IPS-15b (cell line): ENCODE measurements around the gene TREM1.

ENCODE experiments used
- H3K27me3 ChIP-seq: one replicate; pipeline ENCODE4 v1.6.1; 2013; ENCODE audit warnings: low read length; ENCODE audit not compliant: control insufficient read depth, insufficient read depth
- H3K36me3 ChIP-seq: one replicate; pipeline ENCODE4 v1.6.1; 2013; ENCODE audit warnings: low read length; ENCODE audit not compliant: control insufficient read depth, insufficient read depth
- H3K4me1 ChIP-seq: one replicate; pipeline ENCODE4 v1.6.1; 2013; ENCODE audit warnings: mild to moderate bottlenecking, low read length; ENCODE audit not compliant: control insufficient read depth, insufficient read depth
- H3K4me3 ChIP-seq: one replicate; pipeline ENCODE4 v1.5.1; 2013; ENCODE audit warnings: low read depth, low read length
- H3K9ac ChIP-seq: one replicate; pipeline ENCODE4 v1.6.1; 2013; ENCODE audit warnings: low read depth, mild to moderate bottlenecking, low read length
- H3K9me3 ChIP-seq: one replicate; pipeline ENCODE4 v1.6.1; 2013; ENCODE audit warnings: mild to moderate bottlenecking, low read length; ENCODE audit not compliant: control insufficient read depth, insufficient read depth

The TREM1 gene

GRCh38 chr6:41288754-41289129 is 2.3 kb upstream of the TREM1 start:
- Histone ChIP-seq H3K27me3 (peaks cover 57% of the 10 kb centered on the region), H3K36me3 (no peaks in the 10 kb centered on the region), H3K9me3 (no peaks in the 10 kb centered on the region), H3K4me3 (no peak overlapping the region), H3K9ac (no peak overlapping the region), H3K4me1 (peaks cover 5% of the 10 kb centered on the region)

- Histone ChIP-seq H3K27me3 (peaks cover 52% of the 10 kb centered on the region), H3K4me3 (no peak overlapping the region), H3K9ac (no peak overlapping the region), H3K36me3 (no peaks in the 10 kb centered on the region), H3K9me3 (no peaks in the 10 kb centered on the region), H3K4me1 (peaks cover 5% of the 10 kb centered on the region)
Observed at GRCh38 chr6:41288030-41288753, 1.7 kb upstream of the TREM1 start.

- Histone ChIP-seq H3K27me3 (peaks cover 24% of the 10 kb centered on the region), H3K36me3 (no peaks in the 10 kb centered on the region), H3K4me1 (peaks cover 3% of the 10 kb centered on the region), H3K4me3 (no peak overlapping the region), H3K9me3 (no peaks in the 10 kb centered on the region), H3K9ac (no peak overlapping the region)
Observed at GRCh38 chr6:41284726-41285125, 1.8 kb downstream of the TREM1 start.

DNA sequence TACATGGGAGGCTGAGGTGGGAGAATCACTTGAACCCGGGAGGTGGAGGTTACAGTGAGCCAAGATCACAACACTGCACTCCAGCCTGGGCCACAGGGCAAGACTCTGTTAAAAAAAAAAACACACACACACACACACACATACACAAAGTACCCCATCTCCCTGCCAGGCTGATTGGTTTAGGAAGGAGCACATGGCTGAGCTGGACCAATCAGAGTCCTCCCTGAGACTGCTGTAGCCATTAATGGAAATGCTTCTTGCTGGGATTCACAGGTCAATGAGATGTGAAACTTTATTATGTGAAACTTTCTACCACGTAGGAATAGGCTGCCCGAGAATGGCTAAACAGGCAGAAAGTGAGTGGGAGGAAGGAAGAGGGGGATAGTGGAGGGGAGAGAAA is 2.9 kb downstream of the TREM1 start:
- H3K4me3 ChIP-seq: no peak overlapping the region
- H3K9ac ChIP-seq: no peak overlapping the region
- peaks cover 20% of the 10 kb centered on the region for H3K27me3 ChIP-seq

GRCh38 chr6:41280381-41281057 is 6.0 kb downstream of the TREM1 start:
- H3K4me3 ChIP-seq: no peak overlapping the region
- no peak overlapping the region for H3K9ac ChIP-seq
- peaks cover 3% of the 10 kb centered on the region for H3K4me1 ChIP-seq
- no peaks in the 10 kb centered on the region for H3K36me3 ChIP-seq
- H3K9me3 ChIP-seq: no peaks in the 10 kb centered on the region
- peaks cover 7% of the 10 kb centered on the region for H3K27me3 ChIP-seq

More for the DNA sequence above, 2.9 kb downstream of the TREM1 start:
- H3K4me1 ChIP-seq: peaks cover 1% of the 10 kb centered on the region
- H3K9me3 ChIP-seq: no peaks in the 10 kb centered on the region
- H3K36me3 ChIP-seq: no peaks in the 10 kb centered on the region

GRCh38 chr6:41278699-41279405 is 7.6 kb downstream of the TREM1 start:
- Histone ChIP-seq H3K27me3 (peaks cover 4% of the 10 kb centered on the region), H3K4me1 (peaks cover 3% of the 10 kb centered on the region), H3K36me3 (no peaks in the 10 kb centered on the region), H3K9ac (no peak overlapping the region), H3K9me3 (no peaks in the 10 kb centered on the region), H3K4me3 (no peak overlapping the region)

DNA sequence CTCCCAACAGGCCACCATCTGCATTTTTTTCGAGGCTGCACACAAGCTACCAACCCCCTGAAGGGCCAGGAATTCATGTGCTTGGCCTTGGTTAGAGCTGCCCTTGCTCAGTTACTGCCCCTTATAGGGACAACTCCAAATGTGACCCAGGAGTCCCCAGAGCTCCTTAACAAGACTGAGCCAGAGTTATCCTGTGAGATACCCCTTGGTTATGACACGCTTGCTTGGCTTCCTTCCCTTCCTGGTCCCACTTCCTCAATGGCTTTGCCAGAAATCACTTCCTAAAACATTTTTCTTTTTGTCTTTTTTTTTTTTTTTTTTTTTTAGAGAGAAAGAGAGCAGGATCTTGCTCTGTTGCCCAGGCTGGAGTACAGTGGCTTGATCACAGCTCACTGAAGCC is 8.9 kb downstream of the TREM1 start:
- H3K4me1 ChIP-seq: peaks cover 3% of the 10 kb centered on the region
- no peaks in the 10 kb centered on the region for H3K9me3 ChIP-seq
- H3K27me3 ChIP-seq: peaks cover 3% of the 10 kb centered on the region
- H3K4me3 ChIP-seq: no peak overlapping the region
- H3K9ac ChIP-seq: no peak overlapping the region
- H3K36me3 ChIP-seq: no peaks in the 10 kb centered on the region

DNA sequence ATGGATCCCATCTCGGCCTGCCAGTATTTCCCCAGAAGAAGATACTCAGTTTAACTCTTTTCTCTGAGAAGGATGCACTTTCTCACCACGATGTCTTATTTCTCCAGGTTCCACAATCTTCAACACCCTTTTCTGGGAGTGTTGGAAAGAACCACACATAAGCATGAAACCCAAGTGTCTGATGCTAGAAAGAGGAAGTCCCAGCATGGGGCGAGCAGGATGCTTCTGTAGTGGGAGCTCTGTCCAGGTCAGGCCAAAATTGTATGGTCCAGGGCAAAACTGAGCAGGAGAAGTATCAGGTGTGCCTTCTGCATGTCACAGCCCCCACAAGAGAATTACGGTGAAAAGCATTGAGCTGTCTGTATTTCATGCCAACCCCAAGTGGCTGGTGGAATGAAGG is 11.0 kb downstream of the TREM1 start:
- no peak overlapping the region for H3K9ac ChIP-seq
- H3K27me3 ChIP-seq: peaks cover 3% of the 10 kb centered on the region
- H3K36me3 ChIP-seq: no peaks in the 10 kb centered on the region
- no peaks in the 10 kb centered on the region for H3K9me3 ChIP-seq
- H3K4me3 ChIP-seq: no peak overlapping the region
- peaks cover 3% of the 10 kb centered on the region for H3K4me1 ChIP-seq

DNA sequence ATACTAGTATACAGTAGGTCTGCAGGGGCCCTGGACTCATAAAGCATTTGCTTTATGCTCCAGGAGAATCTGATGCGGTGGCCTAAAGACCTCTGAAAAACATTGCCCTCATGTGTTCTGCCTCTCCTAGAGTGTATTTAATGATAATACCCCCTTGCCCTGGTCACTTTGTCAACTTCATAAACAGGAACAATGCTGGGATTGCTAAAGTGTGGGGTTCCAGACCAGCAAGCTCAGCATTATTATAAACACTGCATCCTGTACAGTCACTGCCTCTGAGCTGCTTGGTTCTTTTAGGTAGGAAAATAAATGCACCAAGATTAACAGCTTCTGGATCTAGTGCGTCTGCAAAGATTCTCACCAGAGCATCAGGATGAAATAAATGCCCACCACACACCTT is 12.2 kb downstream of the TREM1 start:
- no peaks in the 10 kb centered on the region for H3K9me3 ChIP-seq
- no peak overlapping the region for H3K9ac ChIP-seq
- H3K36me3 ChIP-seq: no peaks in the 10 kb centered on the region
- H3K4me1 ChIP-seq: peaks cover 3% of the 10 kb centered on the region
- H3K4me3 ChIP-seq: no peak overlapping the region
- peaks cover 3% of the 10 kb centered on the region for H3K27me3 ChIP-seq

GRCh38 chr6:41273714-41274113 is 12.8 kb downstream of the TREM1 start:
- no peak overlapping the region for H3K9ac ChIP-seq
- no peaks in the 10 kb centered on the region for H3K9me3 ChIP-seq
- H3K4me3 ChIP-seq: no peak overlapping the region
- peaks cover 3% of the 10 kb centered on the region for H3K27me3 ChIP-seq
- no peaks in the 10 kb centered on the region for H3K36me3 ChIP-seq
- H3K4me1 ChIP-seq: peaks cover 2% of the 10 kb centered on the region

- Histone ChIP-seq H3K9ac (no peak overlapping the region), H3K9me3 (no peaks in the 10 kb centered on the region), H3K36me3 (no peaks in the 10 kb centered on the region), H3K4me1 (no peaks in the 10 kb centered on the region), H3K27me3 (peaks cover 3% of the 10 kb centered on the region), H3K4me3 (no peak overlapping the region)
Observed at GRCh38 chr6:41272591-41273240, 13.8 kb downstream of the TREM1 start.
